NCI-H2196 (cell line): ENCODE results near the gene HIVEP3.
"Not testable (repeated sequence)": the region's sequence is repeated elsewhere in the genome, so short reads cannot be mapped to it uniquely, and the experiment has no call there.

Experiments used
- DNase-seq: peaks from one replicate; lab custom pipeline; 2025; ENCODE audit not compliant: unreplicated experiment; lab: John Stamatoyannopoulos, UW

Gene HIVEP3

DNA sequence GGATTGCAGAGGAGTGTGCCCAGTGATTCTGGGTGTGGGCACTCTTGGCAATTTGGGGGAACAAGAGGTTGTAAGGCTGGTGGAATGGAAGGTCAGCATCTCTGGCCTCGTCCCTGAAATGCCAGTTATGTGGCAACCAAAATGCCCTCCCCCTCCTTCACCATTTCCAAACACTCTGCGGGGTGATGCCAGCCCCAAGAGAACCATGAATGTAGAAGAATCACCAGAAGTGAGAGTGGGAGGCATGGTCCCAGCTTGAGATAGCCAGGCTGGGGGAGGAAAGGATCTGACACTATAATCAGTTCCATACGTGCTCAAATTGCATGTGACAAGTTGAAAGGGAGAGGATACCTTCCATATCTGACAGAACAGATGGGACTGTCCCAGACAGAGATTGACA is 345.5 kb downstream of the HIVEP3 start:
- no peak for DNase-seq

- DNase-seq, result no peak
Measured at GRCh38 chr1:41572224-41572623, 346.5 kb downstream of the HIVEP3 start.

DNA sequence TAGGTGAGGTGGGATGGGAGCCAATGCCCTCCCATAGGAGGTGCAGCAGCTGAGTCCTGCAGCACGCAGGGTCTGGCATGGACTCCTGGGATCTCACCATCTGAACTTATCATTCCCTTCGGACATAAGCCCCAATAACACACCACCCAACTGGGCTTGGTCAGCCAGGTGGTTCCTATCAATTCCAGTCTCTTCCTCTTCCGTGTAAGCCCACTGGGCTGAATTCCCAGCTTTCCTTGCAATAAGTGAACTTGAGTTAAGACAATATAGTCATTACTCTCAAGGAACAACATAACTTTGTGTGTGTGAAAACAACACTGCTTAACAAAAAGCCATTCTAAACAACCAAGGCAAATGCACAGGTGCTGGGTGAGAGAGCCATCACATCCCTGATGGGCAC is 347.7 kb downstream of the HIVEP3 start:
- no peak for DNase-seq

GRCh38 chr1:41568204-41568603 is 350.5 kb downstream of the HIVEP3 start:
- no peak for DNase-seq

DNA sequence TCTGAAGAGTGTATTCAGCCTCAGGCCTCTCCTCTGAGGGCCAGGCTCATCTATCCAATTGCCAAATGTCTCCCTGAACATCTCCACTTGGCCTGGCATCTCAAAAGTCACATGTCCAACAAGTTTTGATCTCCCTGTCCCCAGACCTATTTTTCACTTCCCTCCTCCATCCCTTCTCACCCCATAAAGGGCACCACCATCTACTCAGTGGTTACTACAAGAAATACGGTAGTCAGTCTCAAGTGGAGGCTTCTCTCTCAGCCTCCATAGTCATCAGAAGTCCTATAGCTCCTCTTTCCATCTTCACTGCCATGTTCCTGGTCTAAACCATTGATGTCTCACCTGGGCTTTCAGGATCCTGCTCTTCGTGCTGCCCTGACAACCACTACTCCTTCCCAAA is 351.8 kb downstream of the HIVEP3 start:
- DNase-seq, result no peak

DNA sequence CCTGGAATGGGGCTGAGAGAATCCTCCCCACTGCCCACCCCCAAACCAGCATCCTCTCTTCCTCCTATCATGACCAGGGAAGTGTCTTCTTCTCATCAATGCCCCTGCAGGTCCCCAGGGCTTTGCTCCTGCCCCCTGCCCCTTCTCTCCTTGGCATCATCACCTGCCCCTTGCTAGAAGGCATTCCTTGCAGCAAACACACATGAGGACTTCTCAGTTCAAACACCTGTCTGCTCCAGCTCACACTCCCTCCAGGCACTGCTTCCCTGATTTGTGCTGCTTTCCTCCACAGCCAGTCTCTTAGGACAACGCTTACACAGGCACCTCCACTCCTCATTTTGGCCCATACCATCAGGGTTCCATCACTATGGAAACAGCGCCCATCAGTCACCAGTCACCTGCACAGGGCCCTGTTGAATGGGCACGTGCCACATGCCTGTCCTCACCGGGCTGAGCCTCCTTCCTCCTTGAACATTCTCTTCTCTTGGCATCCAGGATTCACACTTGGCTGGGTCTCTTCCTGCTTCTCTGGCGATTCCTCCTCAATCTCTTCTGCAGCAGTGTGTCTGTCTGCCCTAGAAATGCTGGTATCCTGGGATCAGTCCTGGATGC is 352.3 kb downstream of the HIVEP3 start:
- no peak for DNase-seq

- no peak for DNase-seq
Measured at GRCh38 chr1:41564741-41565475, 353.8 kb downstream of the HIVEP3 start.

DNA sequence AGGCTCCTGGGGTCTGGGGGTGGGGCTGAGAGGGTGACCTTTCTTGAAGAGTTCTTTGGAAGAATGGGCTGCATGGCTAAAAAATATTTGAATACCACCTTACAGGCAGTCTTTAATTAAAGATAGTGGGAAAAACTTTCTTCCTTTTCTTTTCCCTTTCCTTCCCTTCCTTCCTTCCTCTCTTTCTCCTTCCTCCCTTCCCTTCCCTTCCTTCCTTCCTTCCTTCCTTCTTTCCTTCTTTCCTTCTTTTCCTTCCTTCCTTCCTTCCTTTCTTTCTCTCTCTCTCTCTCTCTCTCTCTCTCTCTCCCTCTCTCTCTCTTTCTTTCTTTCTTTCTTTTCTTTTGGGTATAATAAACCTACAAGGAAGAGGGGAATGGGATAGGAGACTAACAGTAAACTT is 356.4 kb downstream of the HIVEP3 start:
- DNase-seq, result no peak

DNA sequence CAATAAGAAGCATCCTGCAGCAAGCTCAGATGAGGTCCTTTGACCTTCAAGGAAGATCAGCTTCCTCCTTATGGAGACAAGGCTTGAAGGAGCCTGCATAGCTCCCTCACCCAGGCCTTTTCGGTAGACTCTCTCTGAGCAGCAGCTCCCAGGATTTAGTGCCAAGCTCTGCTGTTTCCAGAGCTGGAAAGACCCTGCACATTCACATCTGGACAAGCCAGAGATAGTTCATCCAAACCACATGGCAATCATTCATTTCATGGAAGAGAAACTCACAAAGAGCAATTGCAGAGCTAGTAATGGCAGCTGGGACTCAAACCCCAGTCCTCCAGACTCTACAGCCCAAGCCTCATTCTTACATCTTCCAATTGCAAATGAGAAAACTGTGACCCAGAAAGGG is 357.8 kb downstream of the HIVEP3 start:
- DNase-seq, result no peak

DNA sequence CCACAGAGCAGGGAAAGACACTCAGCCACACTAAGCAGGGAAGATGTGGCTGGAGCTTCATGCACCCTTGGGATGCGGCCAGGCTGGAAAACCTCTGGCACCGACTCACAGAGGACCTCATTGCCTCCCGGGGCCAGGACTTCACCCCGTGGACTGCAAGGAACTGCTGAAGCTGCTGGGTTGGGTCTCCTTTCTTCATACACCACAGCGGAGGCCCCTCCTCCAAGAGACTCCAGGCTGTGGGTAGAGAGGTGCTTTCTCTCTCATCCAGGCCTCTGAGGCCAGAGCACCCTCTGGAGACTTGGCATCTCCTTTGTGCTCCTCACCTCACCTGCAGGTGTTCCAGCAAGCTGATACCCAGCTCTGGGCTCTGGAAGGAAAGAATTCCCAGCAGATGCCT is 358.2 kb downstream of the HIVEP3 start:
- DNase-seq, result no peak

GRCh38 chr1:41559331-41559730 is 359.4 kb downstream of the HIVEP3 start:
- no peak for DNase-seq

DNA sequence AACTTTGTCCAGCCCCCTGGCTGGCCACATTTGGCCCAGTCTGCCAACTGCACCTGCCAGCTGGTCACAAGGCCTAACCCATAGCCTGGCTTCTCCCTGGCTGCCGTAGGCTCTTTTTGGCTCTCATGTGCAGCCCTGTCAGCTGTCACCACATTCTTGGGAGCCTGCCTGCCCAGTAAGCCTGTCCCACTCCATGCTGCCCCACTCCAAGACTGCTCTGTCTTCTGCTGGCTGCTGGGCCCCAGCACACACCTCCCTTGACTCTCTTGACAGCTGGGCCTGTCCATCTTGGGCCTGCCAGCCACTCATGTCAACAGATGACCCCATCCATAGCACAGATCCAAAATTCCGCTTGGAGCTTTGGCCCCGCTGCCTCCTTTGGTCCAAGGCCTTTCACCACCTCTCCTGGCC is 360.0 kb downstream of the HIVEP3 start:
- no peak for DNase-seq

DNA sequence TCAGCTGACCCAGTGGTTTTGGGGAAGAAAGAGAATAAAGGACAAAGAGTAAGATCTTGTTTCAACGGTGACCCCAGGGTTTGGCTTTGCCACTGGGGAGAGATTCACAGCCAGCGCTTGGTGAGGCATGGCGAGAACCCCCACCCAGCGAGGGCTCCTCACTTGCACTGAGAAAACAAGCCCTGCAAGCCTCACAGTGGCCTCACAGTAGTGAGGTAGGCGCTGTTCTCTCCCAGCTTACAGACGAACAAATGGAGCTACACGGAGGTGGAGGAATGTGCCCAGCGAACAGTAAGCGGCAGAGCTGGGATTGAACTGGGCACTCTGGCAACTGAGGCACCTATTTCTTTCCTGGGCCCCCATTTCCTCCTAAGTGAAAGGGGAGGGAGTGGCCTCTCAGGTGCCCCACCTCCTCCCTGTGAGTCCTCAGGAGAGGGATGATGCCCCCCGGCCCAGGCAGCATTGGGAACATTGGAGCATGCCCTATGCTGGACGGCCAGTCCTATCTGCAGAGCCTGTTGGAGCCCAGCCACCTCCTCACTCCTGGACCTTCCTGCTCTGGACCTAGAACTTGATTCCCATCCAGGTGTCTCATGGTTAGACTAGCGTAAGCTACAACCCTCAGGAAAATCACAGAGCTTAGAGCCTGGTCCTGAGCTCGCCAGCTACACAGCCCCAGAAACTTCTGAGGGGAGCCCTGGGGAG is 360.8 kb downstream of the HIVEP3 start:
- no peak for DNase-seq

GRCh38 chr1:41554746-41555145 is 364.0 kb downstream of the HIVEP3 start:
- DNase-seq, result not testable (repeated sequence)

- DNase-seq, result peak; percentile 54
Measured at GRCh38 chr1:41547781-41548560, 370.8 kb downstream of the HIVEP3 start.

DNA sequence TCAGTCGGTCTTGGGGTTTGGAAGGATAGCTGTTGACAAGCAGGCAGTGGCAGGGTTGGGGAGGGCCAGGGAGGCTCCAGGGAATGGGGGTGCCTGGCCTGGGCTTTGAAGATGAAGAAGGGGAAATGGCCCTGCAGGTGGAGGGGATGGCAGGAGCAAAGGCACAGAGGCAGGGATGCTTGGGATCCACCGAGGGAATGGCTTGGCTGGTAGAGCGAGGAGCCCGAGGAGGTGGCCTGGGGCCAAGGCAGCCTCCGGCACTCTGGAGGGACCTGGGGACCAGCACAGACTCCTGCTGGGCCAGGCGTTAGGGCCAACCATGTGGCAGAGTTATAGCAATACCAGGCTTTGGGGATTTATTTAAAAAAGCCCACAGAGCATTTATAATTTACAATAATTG is 371.4 kb downstream of the HIVEP3 start:
- no peak for DNase-seq

GRCh38 chr1:41546833-41547135 is 371.9 kb downstream of the HIVEP3 start:
- DNase-seq, result no peak

GRCh38 chr1:41545996-41546832 is 372.5 kb downstream of the HIVEP3 start:
- no peak for DNase-seq

DNA sequence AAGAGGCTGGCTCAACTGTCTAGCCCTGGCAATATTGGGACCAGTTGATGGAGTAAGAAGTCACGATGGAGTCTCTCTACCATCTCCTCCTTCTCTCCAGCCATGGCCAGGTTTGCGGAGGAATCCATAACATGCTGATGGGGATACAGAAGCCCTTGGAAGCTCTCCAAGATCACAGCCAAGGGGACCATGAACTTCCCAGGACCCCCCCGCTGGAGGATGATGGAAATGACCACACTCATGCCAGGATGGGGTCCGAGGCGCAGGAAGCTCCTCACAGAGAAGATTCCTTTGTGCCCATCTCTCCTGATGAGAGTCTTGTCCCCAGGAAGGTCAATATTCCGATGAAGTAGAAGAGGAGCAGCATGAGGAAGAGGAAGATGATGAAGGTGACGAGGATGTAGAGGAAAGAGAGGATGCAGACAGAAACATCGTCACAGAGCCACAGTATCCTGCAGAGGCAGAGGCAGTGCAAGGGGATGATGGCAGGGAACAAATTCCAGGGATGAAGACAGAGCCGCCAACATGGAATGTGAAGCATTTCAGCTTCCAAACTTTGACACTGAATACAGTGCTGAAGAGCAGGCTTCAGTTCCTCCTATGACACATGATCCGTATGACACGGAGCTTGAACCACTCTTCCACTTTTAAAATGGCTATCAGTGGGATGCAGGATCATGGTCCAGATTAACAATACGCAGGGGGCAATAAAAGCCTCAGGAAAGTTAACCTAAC is 376.4 kb downstream of the HIVEP3 start:
- no peak for DNase-seq

- DNase-seq, result no peak
Measured at GRCh38 chr1:41541592-41541952, 377.1 kb downstream of the HIVEP3 start.
